Breast epithelium (tissue), 3 donors: Measurements from ENCODE around the gene TMEM79.

Experiments
- CTCF ChIP-seq, 3 donors: fragments of 450-650 bp; IDR thresholded peaks; one replicate each; pipeline ENCODE4 v1.5.1; 2016 to 2017; ENCODE audit warnings: antibody characterized with exemption in 3 of 3, mild to moderate bottlenecking in 3 of 3, moderate library complexity in 3 of 3
- POLR2A ChIP-seq: fragments of 450-650 bp; IDR thresholded peaks from one replicate; pipeline ENCODE4 v1.6.1; 2016; ENCODE audit warnings: antibody characterized with exemption, mild to moderate bottlenecking, moderate library complexity

- TF ChIP-seq POLR2A = no peak
- no peak for TF ChIP-seq CTCF (IDR thresholded peaks at IDR 0.05)
These were observed 42.2 kb upstream of the TMEM79 start, which contains the start of gene BGLAP for GRCh38 chr1:156241926-156242325.
